T47D (cell line): ENCODE measurements around the gene PLP2.

Experiments
- DNase-seq, 2 experiments: peaks; one replicate each; pipeline versions ENCODE4 v3.0.0 to v3.0.0-alpha.2; 2011 to 2012; ENCODE audit warnings: low read depth in 1 of 2, low spot score in 1 of 2
- JUND ChIP-seq: IDR thresholded peaks from 2 replicates; pipeline ENCODE4 v1.6.1; 2012; ENCODE audit warnings: low read depth
- in situ Hi-C: cut with HindIII; loops from 2 replicates; pipeline ENCODE4 v1.10.0; 2016; ENCODE audit warnings: low sequenced_read_pairs, low pct_unique_long_range_greater_than_20kb

Gene PLP2

GRCh38 chrX:49183701-49184281 lies 12.1 kb downstream of the PLP2 start:
- no peak for TF ChIP-seq JUND
- DNase-seq, result no peak
- in situ Hi-C loops, result no loop called here

DNA sequence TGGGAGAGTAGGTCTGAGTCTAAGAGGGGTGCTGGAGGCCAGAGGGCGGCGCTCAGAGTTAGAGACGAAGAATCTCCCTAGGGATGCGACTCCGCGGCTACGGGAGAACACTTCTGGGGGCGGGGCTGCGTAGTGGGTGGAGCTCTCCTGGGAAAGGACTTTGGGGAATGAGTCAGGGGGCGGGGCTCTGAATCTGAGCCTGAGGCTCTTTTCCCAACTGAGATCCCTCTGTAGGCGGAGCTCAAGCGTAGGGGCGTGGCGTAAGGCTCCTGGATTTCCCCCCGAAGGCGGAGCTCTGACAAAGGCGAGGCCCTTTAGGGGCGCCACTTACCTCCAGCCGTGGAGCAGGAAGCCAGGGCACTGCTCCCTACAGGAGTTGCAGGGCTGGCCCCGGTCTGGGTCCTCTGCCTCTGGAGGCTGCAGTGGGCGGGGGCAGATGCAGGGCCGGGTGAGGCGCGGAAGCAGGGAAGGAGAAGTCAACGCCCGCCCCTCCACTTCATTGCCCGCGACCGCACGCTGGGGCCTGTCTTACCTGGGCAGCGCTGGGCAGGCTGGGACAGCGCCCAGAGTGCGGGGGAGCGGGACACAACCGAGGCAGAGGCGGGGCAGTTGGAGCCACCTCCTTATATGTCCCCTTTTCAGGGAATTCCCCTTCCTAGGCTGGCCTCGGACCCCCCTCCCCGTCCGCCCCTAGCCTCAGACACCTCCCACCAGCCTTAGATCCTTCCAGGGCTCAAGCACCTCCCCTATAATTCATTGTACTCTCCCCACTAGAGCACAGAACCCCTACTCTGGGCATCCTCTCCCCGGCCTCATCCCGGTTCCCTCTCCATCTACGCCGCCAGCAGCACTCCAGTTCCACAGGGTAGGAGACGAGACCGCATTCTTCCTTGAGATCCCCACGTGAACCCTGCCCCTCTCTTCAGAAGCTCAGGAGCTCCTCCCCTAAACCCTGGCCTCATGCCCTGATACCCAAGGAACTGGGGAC lies 12.9 kb downstream of the PLP2 start:
- TF ChIP-seq JUND, result no peak
- peak; percentile 70 to 97 for DNase-seq
- in situ Hi-C loops, result no loop called here

GRCh38 chrX:49186125-49187027 lies 14.7 kb downstream of the PLP2 start, which contains the start of gene PRICKLE3:
Gene PRICKLE3 (minus strand): TSS chrX:49186373. CDS start chrX:49186297, 76 bp downstream.
- no peak for TF ChIP-seq JUND
- DNase-seq, result peak; percentile 30 to 87
- in situ Hi-C loops, result no loop called here

DNA sequence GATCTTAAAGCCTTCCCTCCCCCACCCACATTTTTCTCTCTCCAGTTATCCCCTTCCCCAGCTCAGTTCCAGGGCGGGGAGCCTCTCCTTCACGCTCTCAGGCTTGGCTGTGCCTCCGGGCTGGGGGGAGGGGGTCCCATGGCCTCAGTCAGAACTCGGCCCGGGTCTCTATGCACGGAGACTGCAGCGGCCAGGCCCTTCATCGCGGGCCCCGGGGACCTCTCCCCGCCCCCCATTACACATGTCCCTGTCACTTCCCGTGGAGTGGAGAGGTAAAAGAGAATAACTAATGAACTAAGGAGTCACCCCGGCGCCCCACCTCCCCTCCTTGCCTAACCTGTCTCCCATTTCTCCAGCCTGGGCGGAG lies 15.3 kb downstream of the PLP2 start:
- DNase-seq, result no peak
- in situ Hi-C loops, result no loop called here
- no peak for TF ChIP-seq JUND

- no peak for TF ChIP-seq JUND
- in situ Hi-C loops, result no loop called here
- DNase-seq, result no peak
These were observed 15.8 kb downstream of the PLP2 start for GRCh38 chrX:49187526-49187925.

GRCh38 chrX:49188468-49189076 lies 16.9 kb downstream of the PLP2 start:
- no peak for TF ChIP-seq JUND
- in situ Hi-C loops, result no loop called here
- DNase-seq, result no peak

GRCh38 chrX:49189606-49190005 lies 17.9 kb downstream of the PLP2 start:
- in situ Hi-C loops, result no loop called here
- no peak for TF ChIP-seq JUND
- no peak for DNase-seq

DNA sequence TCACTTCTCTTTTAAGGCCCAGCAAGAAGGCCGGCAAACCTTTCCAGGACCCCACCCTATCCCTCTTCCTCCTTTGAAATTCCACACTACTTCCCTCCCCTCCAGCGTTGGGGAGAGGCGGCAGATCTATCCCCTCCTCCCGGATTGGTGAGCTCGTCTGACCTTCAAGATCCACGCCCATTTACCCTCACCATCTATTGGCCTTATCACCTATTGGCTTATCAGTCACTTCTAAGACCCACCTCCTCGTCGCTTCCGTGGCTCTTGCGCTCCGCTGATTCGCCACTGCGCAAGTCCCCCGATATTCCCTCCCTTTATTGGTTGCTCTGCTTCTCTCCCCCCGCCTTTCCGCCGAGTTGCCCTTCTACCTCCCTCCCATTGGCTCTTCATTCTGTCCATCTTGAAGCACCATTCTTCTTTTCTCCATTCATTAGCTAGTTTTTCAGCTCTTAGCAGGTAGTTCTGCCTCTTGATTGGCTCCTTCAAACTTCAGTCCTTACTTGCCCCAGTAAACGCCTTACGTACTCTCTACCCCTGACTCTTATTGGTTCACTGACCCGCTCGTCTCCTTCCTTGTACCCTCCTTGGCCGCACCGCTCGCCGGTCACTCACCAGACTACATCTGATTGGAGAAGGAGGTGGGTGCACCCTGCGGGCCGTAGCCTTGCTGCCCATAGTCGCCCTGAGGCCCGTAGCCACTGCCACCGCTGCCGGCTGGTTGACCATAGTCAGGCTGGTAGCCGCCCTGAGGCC lies 19.3 kb downstream of the PLP2 start:
- TF ChIP-seq JUND, result no peak
- DNase-seq, result peak; percentile 86 to 99

DNA sequence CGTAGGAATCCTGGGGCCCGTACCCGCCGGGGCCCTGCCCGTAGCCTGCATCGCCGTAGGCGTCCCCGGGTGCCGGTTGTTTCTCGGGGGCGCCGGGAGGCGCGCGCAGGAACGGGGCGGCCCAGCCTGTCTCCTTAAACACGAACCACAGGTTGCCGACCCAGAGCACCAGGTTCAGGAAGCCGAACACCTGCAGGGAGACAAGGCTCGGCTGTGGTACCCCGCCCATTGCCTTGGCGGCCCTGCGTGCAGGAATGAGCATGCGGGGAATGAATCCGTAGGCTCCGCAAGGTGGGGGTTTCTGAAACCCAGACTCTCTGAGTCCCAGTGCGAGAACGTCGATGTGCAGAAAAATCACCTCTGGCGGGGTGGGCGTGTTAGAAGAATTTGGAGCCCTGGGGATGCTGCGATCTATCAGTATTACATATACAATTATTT lies 19.9 kb downstream of the PLP2 start:
- in situ Hi-C loops, result no loop called here
- no peak for TF ChIP-seq JUND
- no peak for DNase-seq

More for the DNA sequence above, 19.3 kb downstream of the PLP2 start:
- in situ Hi-C loops, result no loop called here

DNA sequence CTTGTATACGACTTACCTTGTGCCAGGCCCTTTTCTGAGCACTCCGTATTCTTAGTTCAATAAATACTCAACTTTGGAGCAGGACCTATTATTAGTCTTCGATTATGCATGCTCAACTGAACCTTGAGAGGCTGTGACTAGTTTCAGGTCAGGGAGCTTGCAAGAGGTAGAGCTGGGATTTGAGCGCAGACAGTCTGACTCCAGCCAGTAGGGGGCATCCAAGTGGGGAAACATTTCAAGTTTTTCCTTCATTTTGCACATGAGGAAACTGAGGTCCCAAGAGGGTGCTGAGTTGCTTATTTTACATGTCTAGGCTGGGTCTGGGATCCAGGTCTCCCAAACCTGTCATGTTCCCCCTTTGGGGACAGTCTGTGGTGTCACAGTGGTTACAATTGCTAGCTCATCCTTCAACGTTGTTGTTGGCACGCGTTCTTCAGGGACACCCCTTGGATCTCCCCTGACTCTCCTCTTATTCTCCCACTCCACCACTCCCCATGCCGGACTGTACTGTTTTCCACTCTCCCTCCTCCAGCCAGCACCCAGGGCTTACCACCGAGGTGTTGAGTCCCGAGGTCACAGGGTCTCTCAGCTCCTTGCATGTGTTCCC lies 21.1 kb downstream of the PLP2 start:
- TF ChIP-seq JUND, result no peak
- in situ Hi-C loops, result no loop called here
- DNase-seq, result peak in 1 of 2 experiments; percentile 55

- no peak for DNase-seq
- in situ Hi-C loops, result no loop called here
- no peak for TF ChIP-seq JUND
These were observed 21.9 kb downstream of the PLP2 start for GRCh38 chrX:49193542-49193964.
